Measurements from ENCODE around the gene PRKCA. TPM values are rescaled to one million over a fixed set of nuclear protein-coding genes. Genes with fewer than 3 reads are reported as not detected.

The PRKCA gene
- total and polyA plus RNA-seq, 2 donors (not counting 3 experiments of a cell fraction or from before 2014, with no cell fraction given): 7.5 to 34.2 TPM

DNA sequence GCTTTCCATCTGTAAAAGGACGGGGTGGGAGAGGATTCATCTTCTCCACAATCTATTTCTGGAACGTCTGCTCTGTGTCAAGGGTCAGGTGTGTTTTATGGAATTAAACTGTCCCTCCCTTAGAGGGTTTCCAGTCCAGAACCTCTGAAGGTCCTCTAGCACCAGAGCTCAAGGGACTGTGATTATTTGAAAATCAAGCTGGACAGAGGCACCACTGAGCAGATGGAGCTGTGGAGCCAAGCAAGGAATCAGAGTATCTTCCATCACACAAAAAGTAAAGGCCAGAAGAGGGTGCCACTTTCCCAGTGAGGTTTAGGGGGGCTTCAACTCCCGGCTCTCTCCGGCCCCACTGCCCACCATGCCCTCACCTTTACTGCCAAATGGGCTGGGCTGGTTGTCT, 539.3 kb downstream of the PRKCA start:
- no peaks in the 10 kb centered on the region for H3K9me1 ChIP-seq (replicated peaks; ENCODE audit: control insufficient read depth, extremely low read depth, insufficient read depth, low read length)
- ChIA-PET POLR2A (no interaction called here), CTCF (interaction anchor here (0.9 kb wide), 1 partner anchor 12 kb away, joined by 3 read pairs; no protein-coding TSS in a partner anchor)
- no peaks in the 10 kb centered on the region for H3K36me3 ChIP-seq (ENCODE audit: control insufficient read depth in 2 of 2, extremely low read depth in 1 of 2, insufficient read depth in 2 of 2, low read length in 2 of 2)
- TF ChIP-seq MYC (IDR thresholded peaks at IDR 0.05; ENCODE audit: low read depth, low read length) (no peak), JUN (IDR thresholded peaks at IDR 0.05; ENCODE audit: borderline replicate concordance, insufficient read depth, insufficient read length, low read depth) (no peak), POLR2AphosphoS5 (IDR thresholded peaks at IDR 0.05; ENCODE audit: insufficient read depth, low read depth, low read length) (no peak), EZH2 (IDR thresholded peaks at IDR 0.05; ENCODE audit: borderline replicate concordance, low read depth, low read length, severe bottlenecking) (no peak), POLR2A (IDR thresholded peaks at IDR 0.05; ENCODE audit: low read depth, low read length) (no peak), GATA2 (IDR thresholded peaks at IDR 0.05; ENCODE audit: insufficient read depth, insufficient read length, low read depth, low read length) (no peak), FOS (IDR thresholded peaks at IDR 0.05; ENCODE audit: borderline replicate concordance, insufficient read depth, low read length) (no peak), MAX (IDR thresholded peaks at IDR 0.05; ENCODE audit: insufficient read depth, insufficient read length) (no peak)
- TF ChIP-seq, protein P1, sequence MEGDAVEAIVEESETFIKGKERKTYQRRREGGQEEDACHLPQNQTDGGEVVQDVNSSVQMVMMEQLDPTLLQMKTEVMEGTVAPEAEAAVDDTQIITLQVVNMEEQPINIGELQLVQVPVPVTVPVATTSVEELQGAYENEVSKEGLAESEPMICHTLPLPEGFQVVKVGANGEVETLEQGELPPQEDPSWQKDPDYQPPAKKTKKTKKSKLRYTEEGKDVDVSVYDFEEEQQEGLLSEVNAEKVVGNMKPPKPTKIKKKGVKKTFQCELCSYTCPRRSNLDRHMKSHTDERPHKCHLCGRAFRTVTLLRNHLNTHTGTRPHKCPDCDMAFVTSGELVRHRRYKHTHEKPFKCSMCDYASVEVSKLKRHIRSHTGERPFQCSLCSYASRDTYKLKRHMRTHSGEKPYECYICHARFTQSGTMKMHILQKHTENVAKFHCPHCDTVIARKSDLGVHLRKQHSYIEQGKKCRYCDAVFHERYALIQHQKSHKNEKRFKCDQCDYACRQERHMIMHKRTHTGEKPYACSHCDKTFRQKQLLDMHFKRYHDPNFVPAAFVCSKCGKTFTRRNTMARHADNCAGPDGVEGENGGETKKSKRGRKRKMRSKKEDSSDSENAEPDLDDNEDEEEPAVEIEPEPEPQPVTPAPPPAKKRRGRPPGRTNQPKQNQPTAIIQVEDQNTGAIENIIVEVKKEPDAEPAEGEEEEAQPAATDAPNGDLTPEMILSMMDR (IDR thresholded peaks at IDR 0.05; ENCODE audit: extremely low read depth in 1 of 2, insufficient read depth in 1 of 2, low read depth in 1 of 2, low read length in 2 of 2): no peak
- no peak for DNase-seq (ENCODE audit: low read depth, low spot score)
- H3K4me1 ChIP-seq (ENCODE audit: control insufficient read depth, extremely low read depth, insufficient read depth, low read length): no peaks in the 10 kb centered on the region
- dilution Hi-C loops (cut with MboI; ENCODE audit: extremely low pct_ligation_motif_present, low sequenced_read_pairs): no loop called here
- H2AFZ ChIP-seq (ENCODE audit: low read depth, low read length): no peak overlapping the region
- no peaks in the 10 kb centered on the region for H3K79me2 ChIP-seq (ENCODE audit: control insufficient read depth, insufficient read depth, low read length)
- intact Hi-C loops (cut with micrococcal nuclease): no loop called here
- BruUV-seq (replicated peaks): no TSS peak
- H3K4me2 ChIP-seq (ENCODE audit: insufficient read depth, low read length): no peak overlapping the region
- H3K27ac ChIP-seq (ENCODE audit: insufficient read depth, low read depth, low read length): no peak overlapping the region
- H3K27me3 ChIP-seq (ENCODE audit: control insufficient read depth in 2 of 2, insufficient read depth in 2 of 2, low read length in 2 of 2): no peaks in the 10 kb centered on the region
- H3K9me3 ChIP-seq (replicated peaks; ENCODE audit: control insufficient read depth, insufficient read depth, low read length): no peaks in the 10 kb centered on the region
- no peak overlapping the region for H3K4me3 ChIP-seq (replicated peaks in 1 of 3; ENCODE audit: insufficient read depth in 1 of 3, low read depth in 1 of 3, low read length in 3 of 3)
- H4K20me1 ChIP-seq (replicated peaks; ENCODE audit: control insufficient read depth, extremely low read depth, insufficient read depth, low read length): no peaks in the 10 kb centered on the region
- no peak overlapping the region for H3K9ac ChIP-seq (replicated peaks; ENCODE audit: extremely low read depth, insufficient read depth, low read length)
- FAIRE-seq: no peak

Measured in endothelial cell of umbilical vein (primary cell).